Left forelimb (tissue), 1 donor: ENCODE results near the gene RTP5.
"Not testable (repeated sequence)": the region's sequence is repeated elsewhere in the genome, so short reads cannot be mapped to it uniquely, and the experiment has no call there.

Experiments used
- DNase-seq: peaks from one replicate; pipeline ENCODE4 v3.0.0-alpha.2; 2018; ENCODE audit warnings: low spot score

RTP5 gene

GRCh38 chr2:241870611-241871537, 1.3 kb downstream of the RTP5 start:
- no peak for DNase-seq

- DNase-seq = no peak
Measured at GRCh38 chr2:241871538-241872312, 2.2 kb downstream of the RTP5 start.

GRCh38 chr2:241872313-241872642, 2.7 kb downstream of the RTP5 start:
- no peak for DNase-seq

- DNase-seq = no peak
Measured at GRCh38 chr2:241873081-241873802, 3.7 kb downstream of the RTP5 start.

- no peak for DNase-seq
Measured at GRCh38 chr2:241873803-241874110, 4.2 kb downstream of the RTP5 start.

- DNase-seq = no peak
Measured at GRCh38 chr2:241874277-241874925, 4.9 kb downstream of the RTP5 start.

- DNase-seq = not testable (repeated sequence)
Measured at GRCh38 chr2:241875754-241876527, 6.4 kb downstream of the RTP5 start.

- DNase-seq = no peak
Measured at GRCh38 chr2:241876528-241877196, 7.1 kb downstream of the RTP5 start.

GRCh38 chr2:241877197-241877685, 7.7 kb downstream of the RTP5 start:
- no peak for DNase-seq

GRCh38 chr2:241877989-241878970, 8.8 kb downstream of the RTP5 start:
- DNase-seq = no peak

GRCh38 chr2:241879326-241879725, 9.8 kb downstream of the RTP5 start:
- DNase-seq = no peak

GRCh38 chr2:241880311-241881073, 11.0 kb downstream of the RTP5 start:
- DNase-seq = no peak

- no peak for DNase-seq
Measured at GRCh38 chr2:241882091-241882625, 12.6 kb downstream of the RTP5 start.

- DNase-seq = no peak
Measured at GRCh38 chr2:241884951-241885290, 15.4 kb downstream of the RTP5 start.

- DNase-seq = no peak
Measured at GRCh38 chr2:241885291-241885945, 15.9 kb downstream of the RTP5 start.

- DNase-seq = no peak
Measured at GRCh38 chr2:241885946-241886643, 16.6 kb downstream of the RTP5 start.

GRCh38 chr2:241886840-241887447, 17.4 kb downstream of the RTP5 start:
- DNase-seq = no peak
